Ovary (tissue), 3 donors: ENCODE measurements around the gene SLCO2A1.

Experiments used
- POLR2A ChIP-seq: fragments of 450-650 bp; IDR thresholded peaks from one replicate; pipeline ENCODE4 v1.6.1; 2017; ENCODE audit warnings: antibody characterized with exemption, mild to moderate bottlenecking, moderate library complexity
- TF ChIP-seq, protein P1 (sequence below), 3 donors: fragments of 450-650 bp in 2 of 3; fragments of 200-600 bp in 1 of 3; IDR thresholded peaks; one replicate each; pipeline versions ENCODE4 v1.5.1 to v1.8.0; 2016 to 2022; ENCODE audit warnings: antibody characterized with exemption in 3 of 3, mild to moderate bottlenecking in 1 of 3
- donor health status: DM: no; HTN: no; CAD: no.

DNA sequence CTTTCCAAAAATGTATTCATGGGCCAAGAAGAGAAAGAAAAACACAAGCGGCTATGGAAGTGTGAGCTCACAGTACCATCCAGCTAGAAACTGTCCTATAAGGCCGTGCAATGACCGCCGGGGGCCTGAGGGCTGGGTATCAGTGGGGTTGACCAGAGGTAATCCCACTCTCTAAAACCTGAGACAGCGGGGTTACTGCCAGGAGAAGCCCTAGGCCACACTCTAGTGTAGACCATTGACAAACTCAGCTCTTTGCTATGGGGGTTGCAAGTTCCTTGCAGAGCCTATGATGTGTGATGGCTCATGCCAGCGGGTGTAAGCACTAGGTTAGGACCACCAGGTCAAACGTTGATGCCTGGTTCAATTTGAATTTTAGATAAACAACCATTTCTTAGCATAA, 25.9 kb upstream of the SLCO2A1 start:
- TF ChIP-seq, protein P1, sequence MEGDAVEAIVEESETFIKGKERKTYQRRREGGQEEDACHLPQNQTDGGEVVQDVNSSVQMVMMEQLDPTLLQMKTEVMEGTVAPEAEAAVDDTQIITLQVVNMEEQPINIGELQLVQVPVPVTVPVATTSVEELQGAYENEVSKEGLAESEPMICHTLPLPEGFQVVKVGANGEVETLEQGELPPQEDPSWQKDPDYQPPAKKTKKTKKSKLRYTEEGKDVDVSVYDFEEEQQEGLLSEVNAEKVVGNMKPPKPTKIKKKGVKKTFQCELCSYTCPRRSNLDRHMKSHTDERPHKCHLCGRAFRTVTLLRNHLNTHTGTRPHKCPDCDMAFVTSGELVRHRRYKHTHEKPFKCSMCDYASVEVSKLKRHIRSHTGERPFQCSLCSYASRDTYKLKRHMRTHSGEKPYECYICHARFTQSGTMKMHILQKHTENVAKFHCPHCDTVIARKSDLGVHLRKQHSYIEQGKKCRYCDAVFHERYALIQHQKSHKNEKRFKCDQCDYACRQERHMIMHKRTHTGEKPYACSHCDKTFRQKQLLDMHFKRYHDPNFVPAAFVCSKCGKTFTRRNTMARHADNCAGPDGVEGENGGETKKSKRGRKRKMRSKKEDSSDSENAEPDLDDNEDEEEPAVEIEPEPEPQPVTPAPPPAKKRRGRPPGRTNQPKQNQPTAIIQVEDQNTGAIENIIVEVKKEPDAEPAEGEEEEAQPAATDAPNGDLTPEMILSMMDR (IDR thresholded peaks at IDR 0.05) = no peak
- no peak for TF ChIP-seq POLR2A
